H9 (cell line): ENCODE results near the gene YY2. TPM values are rescaled to one million over a fixed set of nuclear protein-coding genes. Genes with fewer than 3 reads are reported as not detected.

ENCODE experiments used
- DNase-seq: peaks from one replicate; pipeline ENCODE4 v3.0.0-alpha.2; 2017
- H2AFZ ChIP-seq: one replicate; pipeline ENCODE4 v1.6.1; 2013; ENCODE audit warnings: mild to moderate bottlenecking, low read length, control low read depth, moderate library complexity
- H2AK5ac ChIP-seq: 2 replicates; pipeline ENCODE4 v1.6.1; 2013; ENCODE audit warnings: low read length, control low read depth, mixed read lengths; ENCODE audit not compliant: insufficient read length
- H2BK120ac ChIP-seq: one replicate; pipeline ENCODE4 v1.6.1; 2013; ENCODE audit warnings: low read depth, mild to moderate bottlenecking, low read length, control low read depth, inconsistent platforms; ENCODE audit not compliant: poor library complexity, severe bottlenecking
- H2BK12ac ChIP-seq: 2 replicates; pipeline ENCODE4 v1.6.1; 2013; ENCODE audit warnings: low read length, control low read depth, mixed read lengths, low read depth; ENCODE audit not compliant: insufficient read length
- H2BK15ac ChIP-seq: 2 replicates; pipeline ENCODE4 v1.6.1; 2013; ENCODE audit warnings: low read depth, low read length, control low read depth
- H2BK20ac ChIP-seq: one replicate; pipeline ENCODE4 v1.6.1; 2013; ENCODE audit warnings: low read depth, mild to moderate bottlenecking, low read length, control low read depth, inconsistent platforms; ENCODE audit not compliant: poor library complexity, severe bottlenecking
- H2BK5ac ChIP-seq: 2 replicates; pipeline ENCODE4 v1.6.1; 2013; ENCODE audit warnings: low read length, control low read depth, mixed read lengths; ENCODE audit not compliant: insufficient read length
- H3K14ac ChIP-seq: 2 replicates; pipeline ENCODE4 v1.6.1; 2013; ENCODE audit warnings: low read length, control low read depth; ENCODE audit not compliant: insufficient read depth
- H3K18ac ChIP-seq: 2 replicates; pipeline ENCODE4 v1.6.1; 2013; ENCODE audit warnings: low read depth, mild to moderate bottlenecking, mixed read lengths, low read length, control low read depth; ENCODE audit not compliant: insufficient read length
- H3K23ac ChIP-seq: 2 replicates; pipeline ENCODE4 v1.6.1; 2013; ENCODE audit warnings: low read length, control low read depth, mixed read lengths, low read depth; ENCODE audit not compliant: insufficient read length
- H3K23me2 ChIP-seq: 2 replicates; pipeline ENCODE4 v1.6.1; 2013; ENCODE audit warnings: low read depth, mild to moderate bottlenecking, mixed read lengths, low read length, control low read depth; ENCODE audit not compliant: insufficient read length, poor library complexity, severe bottlenecking
- H3K27ac ChIP-seq: 2 replicates; pipeline ENCODE4 v1.5.1; 2013; ENCODE audit warnings: low read length, control low read depth, mixed read lengths, low read depth; ENCODE audit not compliant: insufficient read length
- H3K27me3 ChIP-seq: 2 replicates; pipeline ENCODE4 v1.6.1; 2013; ENCODE audit warnings: low read length, control low read depth, inconsistent platforms; ENCODE audit not compliant: insufficient read depth
- H3K4ac ChIP-seq: 2 replicates; pipeline ENCODE4 v1.6.1; 2013; ENCODE audit warnings: low read depth, mild to moderate bottlenecking, control low read depth, inconsistent platforms, low read length, moderate library complexity
- H3K4me1 ChIP-seq: 2 replicates; pipeline ENCODE4 v1.6.1; 2013; ENCODE audit warnings: low read length, control low read depth, inconsistent platforms; ENCODE audit not compliant: insufficient read depth
- H3K4me2 ChIP-seq: 2 replicates; pipeline ENCODE4 v1.6.1; 2013; ENCODE audit warnings: low read length, control low read depth, mixed read lengths; ENCODE audit not compliant: insufficient read length, insufficient read depth
- H3K56ac ChIP-seq: 2 replicates; pipeline ENCODE4 v1.6.1; 2013; ENCODE audit warnings: low read depth, mild to moderate bottlenecking, mixed read lengths, low read length, control low read depth; ENCODE audit not compliant: insufficient read length
- H3K79me1 ChIP-seq: 2 replicates; pipeline ENCODE4 v1.6.1; 2013; ENCODE audit warnings: low read depth, mild to moderate bottlenecking, moderate library complexity, low read length, control low read depth, inconsistent platforms; ENCODE audit not compliant: insufficient read depth, poor library complexity, severe bottlenecking
- H3K79me2 ChIP-seq: 2 replicates; pipeline ENCODE4 v1.6.1; 2013; ENCODE audit warnings: low read length, control low read depth, inconsistent platforms; ENCODE audit not compliant: insufficient read depth
- H3K9ac ChIP-seq: 2 replicates; pipeline ENCODE4 v1.6.1; 2013; ENCODE audit warnings: low read length, control low read depth, mixed read lengths; ENCODE audit not compliant: insufficient read length; ENCODE audit errors: extremely low read depth
- H3K9me3 ChIP-seq: one replicate; pipeline ENCODE4 v1.6.1; 2013; ENCODE audit warnings: low read depth, low read length, inconsistent platforms; ENCODE audit not compliant: control insufficient read depth
- H3T11ph ChIP-seq: one replicate; pipeline ENCODE4 v1.6.1; 2013; ENCODE audit warnings: mild to moderate bottlenecking, low read length, control low read depth, inconsistent platforms
- H4K20me1 ChIP-seq: one replicate; pipeline ENCODE4 v1.6.1; 2013; ENCODE audit not compliant: control insufficient read depth, insufficient read length, insufficient read depth
- H4K5ac ChIP-seq: 2 replicates; pipeline ENCODE4 v1.6.1; 2013; ENCODE audit warnings: low read depth, mild to moderate bottlenecking, mixed read lengths, low read length, control low read depth; ENCODE audit not compliant: insufficient read length
- H4K8ac ChIP-seq: replicated peaks from 2 replicates; pipeline ENCODE4 v1.6.1; 2013; ENCODE audit warnings: low read length, control low read depth, mixed read lengths, low read depth; ENCODE audit not compliant: insufficient read length
- H4K91ac ChIP-seq: 2 replicates; pipeline ENCODE4 v1.6.1; 2013; ENCODE audit warnings: low read depth, mild to moderate bottlenecking, moderate library complexity, mixed read lengths, low read length, control low read depth; ENCODE audit not compliant: insufficient read length
- H3K27ac Mint-ChIP-seq, 3 experiments: 2 replicates in 2 of 3; 3 replicates in 1 of 3; pipeline ENCODE4 v1.8.0; 2020 to 2021; ENCODE audit warnings: mixed read lengths in 3 of 3, mild to moderate bottlenecking in 1 of 3, moderate library complexity in 1 of 3
- H3K27me3 Mint-ChIP-seq: 2 replicates; pipeline ENCODE4 v1.8.0; 2021; ENCODE audit warnings: low read depth, mild to moderate bottlenecking, moderate library complexity, mixed read lengths
- H3K36me3 Mint-ChIP-seq, 3 experiments: 2 replicates in 2 of 3; 3 replicates in 1 of 3; pipeline ENCODE4 v1.8.0; 2020 to 2021; ENCODE audit warnings: low read depth in 3 of 3, mixed read lengths in 3 of 3; ENCODE audit not compliant: insufficient read depth in 1 of 3
- H3K4me1 Mint-ChIP-seq, 2 experiments: 2 replicates each; pipeline ENCODE4 v1.8.0; 2020; ENCODE audit warnings: mixed read lengths in 2 of 2
- H3K4me3 Mint-ChIP-seq, 2 experiments: 2 replicates in 1 of 2; 3 replicates in 1 of 2; pipeline ENCODE4 v1.8.0; 2020 to 2021; ENCODE audit warnings: mild to moderate bottlenecking in 2 of 2, mixed read lengths in 2 of 2, moderate library complexity in 1 of 2
- H3K9me3 Mint-ChIP-seq, 2 experiments: 2 replicates in 1 of 2; 3 replicates in 1 of 2; pipeline ENCODE4 v1.8.0; 2020; ENCODE audit warnings: mild to moderate bottlenecking in 2 of 2, mixed read lengths in 2 of 2, moderate library complexity in 1 of 2
- WGBS: extraction: QIAGEN DNeasy Blood & Tissue Kit; methylation state at CpG from one replicate; pipeline ENCODE4 v1.1.7; 2013; ENCODE audit warnings: missing lambda C conversion rate, low lambda C conversion rate, mixed read lengths; ENCODE audit not compliant: insufficient read length; ENCODE audit errors: extremely low coverage; 5-methylcytosine and 5-hydroxymethylcytosine counted together
- total RNA-seq: library from RNA; stranded (reverse); gene quantifications from 2 replicates; pipeline ENCODE4 v1.2.1, GENCODE V29; 2021
- TF ChIP-seq, protein P1 (sequence below): fragments of 200-600 bp; sonication (generic); conservative IDR thresholded peaks from 3 replicates; pipeline ENCODE4 v1.8.0; 2021; ENCODE audit warnings: antibody characterized with exemption, mild to moderate bottlenecking

The YY2 gene
- total RNA-seq, 1 experiment from 2014 or later = 1.8 TPM

- Histone ChIP-seq H3K27ac (no peak overlapping the region), H3K23me2 (no peaks in the 10 kb centered on the region), H3K14ac (no peak overlapping the region), H3K79me2 (no peaks in the 10 kb centered on the region), H3K27me3 (no peaks in the 10 kb centered on the region), H3K9me3 (no peaks in the 10 kb centered on the region), H3K79me1 (no peaks in the 10 kb centered on the region), H4K20me1 (no peaks in the 10 kb centered on the region), H2BK12ac (no peak overlapping the region), H2AFZ (no peak overlapping the region), H3K56ac (no peak overlapping the region), H3K23ac (no peak overlapping the region), H4K5ac (no peak overlapping the region), H3K4me1 (no peaks in the 10 kb centered on the region), H2BK20ac (no peak overlapping the region), H2BK15ac (no peak overlapping the region), H3K4me2 (no peak overlapping the region), H3T11ph (no peak overlapping the region), H3K4ac (no peak overlapping the region), H3K9ac (no peak overlapping the region), H2BK5ac (no peak overlapping the region), H3K18ac (no peak overlapping the region), H2BK120ac (no peak overlapping the region), H4K8ac (no peak overlapping the region), H4K91ac (no peak overlapping the region), H2AK5ac (no peak overlapping the region)
- TF ChIP-seq, protein P1, sequence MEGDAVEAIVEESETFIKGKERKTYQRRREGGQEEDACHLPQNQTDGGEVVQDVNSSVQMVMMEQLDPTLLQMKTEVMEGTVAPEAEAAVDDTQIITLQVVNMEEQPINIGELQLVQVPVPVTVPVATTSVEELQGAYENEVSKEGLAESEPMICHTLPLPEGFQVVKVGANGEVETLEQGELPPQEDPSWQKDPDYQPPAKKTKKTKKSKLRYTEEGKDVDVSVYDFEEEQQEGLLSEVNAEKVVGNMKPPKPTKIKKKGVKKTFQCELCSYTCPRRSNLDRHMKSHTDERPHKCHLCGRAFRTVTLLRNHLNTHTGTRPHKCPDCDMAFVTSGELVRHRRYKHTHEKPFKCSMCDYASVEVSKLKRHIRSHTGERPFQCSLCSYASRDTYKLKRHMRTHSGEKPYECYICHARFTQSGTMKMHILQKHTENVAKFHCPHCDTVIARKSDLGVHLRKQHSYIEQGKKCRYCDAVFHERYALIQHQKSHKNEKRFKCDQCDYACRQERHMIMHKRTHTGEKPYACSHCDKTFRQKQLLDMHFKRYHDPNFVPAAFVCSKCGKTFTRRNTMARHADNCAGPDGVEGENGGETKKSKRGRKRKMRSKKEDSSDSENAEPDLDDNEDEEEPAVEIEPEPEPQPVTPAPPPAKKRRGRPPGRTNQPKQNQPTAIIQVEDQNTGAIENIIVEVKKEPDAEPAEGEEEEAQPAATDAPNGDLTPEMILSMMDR = no peak
- Mint-ChIP-seq H3K27ac (no peak overlapping the region), H3K4me3 (no peak overlapping the region), H3K4me1 (no peaks in the 10 kb centered on the region), H3K27me3 (no peaks in the 10 kb centered on the region), H3K9me3 (peaks cover 0 to 18% of the 10 kb centered on the region in 2 experiments; a peak in 2 of 5 replicates), H3K36me3 (no peaks in the 10 kb centered on the region; a peak in 1 of 7 replicates)
- DNase-seq = no peak
- no CpG with 5 or more reads among the region's 1 CpG for WGBS
These were observed 19.2 kb downstream of the YY2 start for GRCh38 chrX:21875013-21875412.
